HG02610 (cell line): ENCODE data around the gene ATP5F1D.
"Not testable (repeated sequence)": the region's sequence is repeated elsewhere in the genome, so short reads cannot be mapped to it uniquely, and the experiment has no call there.

Experiments
- ATAC-seq: cut with Tn5 transposase; IDR thresholded peaks from one replicate; pipeline ENCODE4 v1.9.1; 2021; ENCODE audit warnings: mild to moderate bottlenecking, moderate library complexity; ENCODE audit not compliant: unreplicated experiment

The ATP5F1D gene

GRCh38 chr19:1245494-1246264, 4.1 kb downstream of the ATP5F1D start:
- no peak for ATAC-seq

DNA sequence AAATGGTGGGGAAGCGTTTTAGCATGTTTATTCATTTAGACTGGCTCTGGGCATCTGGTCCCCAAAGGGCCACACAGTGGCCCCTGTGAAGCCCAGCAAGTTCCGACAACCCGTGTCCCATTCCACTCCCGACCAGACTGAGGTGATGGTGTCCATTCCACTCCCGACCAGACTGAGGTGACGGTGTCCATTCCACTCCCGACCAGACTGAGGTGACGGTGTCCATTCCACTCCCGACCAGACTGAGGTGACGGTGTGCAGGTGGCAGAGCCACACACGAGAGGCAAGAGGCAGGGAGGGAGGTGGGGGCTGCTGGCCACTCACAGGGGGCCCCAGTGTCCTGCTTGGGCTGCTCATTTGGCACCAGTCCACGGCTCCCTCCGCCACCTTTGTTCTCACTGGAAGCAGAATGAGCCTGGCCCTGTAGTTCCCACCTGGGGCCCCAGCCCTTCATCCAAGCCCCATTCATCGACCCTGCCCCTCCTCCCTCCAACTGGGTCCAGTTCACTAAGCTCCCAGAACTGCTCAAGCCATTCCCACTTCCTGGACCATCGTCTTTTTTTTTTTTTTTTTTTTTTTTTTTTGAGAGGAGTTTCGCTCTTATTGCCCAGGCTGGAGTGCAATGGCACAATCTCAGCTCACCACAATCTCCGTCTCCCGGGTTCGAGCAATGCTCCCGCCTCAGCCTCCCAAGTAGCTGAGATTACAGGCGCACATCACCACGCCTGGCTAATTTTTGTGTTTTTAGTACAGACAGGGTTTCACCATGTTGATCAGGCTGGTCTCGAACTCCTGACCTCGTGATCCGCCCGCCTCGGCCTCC, 4.9 kb downstream of the ATP5F1D start:
- not testable (repeated sequence) for ATAC-seq

DNA sequence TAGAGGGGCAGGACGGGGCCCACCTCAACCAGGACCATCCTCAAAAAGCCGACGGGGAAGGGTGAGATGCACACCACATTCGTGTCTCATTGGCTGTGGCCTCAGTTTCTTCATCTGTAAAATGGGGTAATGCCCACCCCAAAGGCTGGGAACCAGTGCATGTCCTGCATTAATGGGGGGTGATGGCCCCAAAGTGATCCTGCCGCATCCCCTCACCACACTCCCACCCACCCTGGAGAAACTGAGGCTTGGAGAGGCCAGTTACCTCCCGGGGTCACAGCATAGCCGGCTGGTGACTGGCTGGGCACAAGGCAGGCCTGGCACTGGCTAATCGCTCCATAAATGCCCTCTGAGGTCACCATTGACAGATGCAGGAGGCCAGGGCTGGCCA, 6.2 kb downstream of the ATP5F1D start:
- no peak for ATAC-seq

DNA sequence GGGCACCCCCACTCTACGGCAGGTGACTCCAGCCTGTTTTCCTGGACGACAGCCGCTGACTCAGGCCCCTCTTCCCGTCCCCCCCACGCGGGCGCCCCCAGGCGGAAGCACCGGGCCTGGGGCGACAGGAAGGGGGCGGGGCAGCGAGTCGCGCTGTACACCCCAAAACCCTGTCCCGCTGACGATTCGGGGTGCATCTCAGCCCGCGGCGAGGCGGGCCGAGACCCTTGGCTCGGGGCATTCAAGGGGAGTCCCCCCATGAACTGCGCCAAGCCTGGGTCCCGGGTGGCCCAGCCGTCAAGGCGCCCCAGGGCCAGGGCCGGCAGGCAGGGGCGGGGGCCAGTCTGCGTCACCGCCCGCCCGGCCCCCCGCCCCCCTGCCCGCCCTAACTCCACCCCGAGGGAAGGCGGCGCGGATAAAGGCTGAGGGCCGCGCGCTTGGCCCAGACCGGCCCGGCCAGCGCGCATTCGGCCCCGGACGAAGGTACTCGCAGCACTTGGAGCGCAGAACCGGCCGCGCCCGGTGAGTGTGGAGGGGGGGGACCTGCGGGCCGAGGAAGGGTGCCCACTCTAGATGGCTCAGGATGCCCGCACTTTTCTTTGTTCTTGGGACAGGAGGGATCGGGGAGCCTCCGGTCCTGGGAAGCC, 6.7 kb downstream of the ATP5F1D start, which contains the start of gene MIDN:
TSS of gene MIDN (plus strand) at position 445 of the 647 bp plus-strand sequence. CDS start 1,714 bp downstream, outside the sequence.
- ATAC-seq = peak; percentile 14

DNA sequence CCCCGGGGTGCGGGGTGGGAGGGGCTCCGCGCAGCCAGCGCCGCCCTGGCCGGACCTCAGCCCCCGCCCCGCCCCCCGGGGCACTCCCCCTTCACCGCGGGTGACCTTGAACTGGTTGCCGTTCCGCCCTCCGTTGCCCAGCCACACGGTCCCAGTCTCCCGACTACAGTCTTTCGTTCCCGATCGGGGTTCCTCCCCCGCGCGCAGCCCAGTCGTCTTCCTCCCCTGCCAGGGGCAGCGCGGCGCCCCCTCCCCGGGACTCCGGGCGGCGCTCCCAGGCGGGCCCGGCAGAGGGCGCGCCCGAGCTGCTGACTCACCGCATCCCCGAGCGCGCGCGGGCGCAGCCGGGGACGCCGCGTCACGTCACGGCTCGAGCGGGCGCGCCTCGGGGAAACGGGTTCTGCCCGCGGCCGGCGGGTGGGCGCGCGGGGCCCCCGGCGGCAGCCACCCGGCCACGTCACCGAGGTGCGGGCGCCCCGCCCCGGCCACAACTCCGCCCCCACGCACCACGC, 7.3 kb downstream of the ATP5F1D start:
- peak; percentile 15 for ATAC-seq

DNA sequence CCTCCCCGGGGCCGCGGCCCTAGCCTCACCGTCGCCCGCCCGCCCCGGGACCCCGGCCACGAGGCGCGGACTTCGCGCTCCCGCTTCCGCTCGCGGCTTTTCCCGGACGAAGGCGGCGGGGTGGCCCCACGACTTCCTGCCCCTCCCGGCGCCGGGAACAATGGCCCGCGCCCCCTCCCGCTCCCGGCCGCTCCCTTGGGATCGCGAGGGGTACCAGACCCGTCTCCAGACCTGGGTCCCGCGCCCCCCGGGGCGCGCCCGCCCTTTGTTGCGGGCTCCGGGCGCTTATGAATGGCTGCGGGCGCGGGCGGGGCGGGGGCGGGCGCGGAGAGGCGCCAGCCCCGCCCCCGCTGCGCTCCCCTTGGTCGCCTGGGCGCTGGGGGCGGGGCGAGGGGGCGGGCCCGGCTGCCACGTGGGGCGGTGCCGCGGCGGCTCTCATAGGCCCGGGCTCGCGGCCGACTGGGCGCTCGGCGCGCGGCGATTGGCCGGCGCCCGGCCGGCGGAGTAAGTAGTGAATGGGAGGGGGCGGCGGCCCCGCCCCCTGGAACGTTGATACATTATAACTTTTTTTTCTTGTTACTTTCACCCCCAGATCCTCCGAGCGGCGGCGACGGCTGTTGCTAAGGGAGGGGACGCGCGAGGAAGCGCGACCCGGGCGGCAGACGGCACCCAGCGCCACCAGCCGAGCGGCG, 7.9 kb downstream of the ATP5F1D start:
- peak; percentile 39 for ATAC-seq

DNA sequence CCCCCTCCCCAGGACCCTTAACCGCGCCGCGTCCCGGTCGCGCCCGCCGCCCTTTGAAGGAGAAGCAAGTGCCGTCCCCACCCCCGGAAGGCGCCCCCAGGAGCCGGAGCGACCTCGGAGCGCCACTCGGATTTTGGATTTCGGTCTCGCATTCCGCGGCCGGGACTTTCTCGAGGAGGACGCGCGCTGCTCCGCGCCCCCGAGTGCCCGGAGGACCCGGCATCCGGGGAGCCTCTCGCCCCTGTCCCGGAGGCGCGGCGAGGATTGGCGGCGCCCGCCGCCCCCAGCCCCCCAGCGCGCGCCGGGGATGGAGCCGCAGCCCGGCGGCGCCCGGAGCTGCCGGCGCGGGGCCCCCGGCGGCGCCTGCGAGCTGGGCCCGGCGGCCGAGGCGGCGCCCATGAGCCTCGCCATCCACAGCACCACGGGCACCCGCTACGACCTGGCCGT, 8.5 kb downstream of the ATP5F1D start:
- no peak for ATAC-seq

DNA sequence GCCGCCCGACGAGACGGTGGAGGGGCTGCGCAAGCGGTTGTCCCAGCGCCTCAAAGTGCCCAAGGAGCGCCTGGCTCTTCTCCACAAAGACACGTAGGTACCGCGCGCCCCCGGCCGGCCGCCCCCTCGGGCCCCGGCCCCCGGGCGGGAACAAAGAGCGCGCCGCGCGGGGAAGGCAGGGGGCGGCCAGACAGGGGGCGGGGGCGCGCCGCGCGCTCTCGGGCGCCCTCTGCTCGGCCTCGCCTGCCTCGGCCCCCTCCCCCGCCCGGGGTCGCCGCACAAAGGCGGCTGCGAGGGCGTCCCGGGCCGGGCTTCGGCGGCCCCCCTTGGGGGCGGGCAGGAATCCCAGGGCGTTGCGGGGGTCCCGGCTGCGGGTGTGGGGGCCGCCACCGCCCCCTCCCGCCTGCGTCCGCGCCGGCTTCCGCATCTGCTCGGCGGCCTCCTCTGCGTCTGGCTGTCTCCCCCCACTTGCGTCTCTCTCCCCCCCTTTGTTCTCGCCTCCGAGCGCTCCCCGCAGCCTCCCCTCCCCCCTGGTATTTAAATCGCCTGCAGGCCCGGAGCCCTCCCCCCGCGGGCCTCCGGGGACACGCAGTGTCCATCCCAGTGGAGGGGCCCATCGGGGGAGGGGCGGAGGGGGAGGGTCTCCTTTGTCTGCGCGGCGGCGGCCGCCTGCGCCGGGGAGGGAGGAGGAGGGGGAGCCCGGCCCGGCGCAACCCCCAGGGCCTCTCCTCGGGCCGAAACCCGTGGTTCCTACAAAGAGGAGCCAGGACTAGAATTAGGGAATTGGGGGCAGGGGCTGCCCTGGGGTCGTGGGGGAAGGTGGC, 9.1 kb downstream of the ATP5F1D start:
- ATAC-seq = no peak

DNA sequence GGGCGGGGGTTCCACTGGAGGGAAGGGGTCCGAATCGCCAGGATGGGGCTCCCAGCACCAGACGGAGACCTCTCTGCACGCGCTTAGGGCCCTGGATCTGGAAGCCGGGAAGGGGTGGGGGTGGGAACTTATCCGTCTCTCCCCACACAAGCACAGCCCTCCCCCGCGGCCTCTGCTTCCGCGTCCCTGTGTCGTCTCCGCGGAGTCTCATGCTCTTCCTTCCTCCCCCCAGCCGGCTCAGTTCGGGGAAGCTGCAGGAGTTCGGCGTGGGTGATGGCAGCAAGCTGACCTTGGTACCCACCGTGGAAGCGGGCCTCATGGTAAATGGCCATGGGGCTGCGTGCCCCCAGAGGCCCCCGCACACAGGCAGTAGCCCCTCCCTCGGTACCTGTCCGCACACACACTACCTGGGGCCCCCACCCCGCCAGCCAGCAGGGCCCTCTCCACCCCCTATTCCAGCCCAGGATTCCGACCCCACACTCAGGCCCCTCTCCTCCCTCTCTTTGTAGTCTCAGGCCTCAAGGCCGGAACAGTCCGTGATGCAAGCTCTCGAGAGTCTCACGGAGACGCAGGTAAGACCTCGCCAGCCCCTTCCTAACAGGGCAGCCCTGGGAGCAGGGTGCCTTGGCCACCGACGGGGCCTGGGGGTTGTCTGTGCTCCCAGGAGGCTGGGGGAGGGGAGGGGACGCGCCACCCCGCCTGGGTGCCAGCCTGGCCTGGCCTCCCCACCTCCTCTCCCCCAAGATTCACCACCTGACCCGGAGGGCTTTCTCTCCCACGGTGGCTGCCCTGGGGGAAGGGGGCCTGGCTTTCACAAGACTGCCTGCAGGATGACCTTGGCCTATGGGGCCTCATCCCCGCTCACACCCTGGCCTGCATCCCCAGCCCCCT, 10.0 kb downstream of the ATP5F1D start:
- no peak for ATAC-seq

DNA sequence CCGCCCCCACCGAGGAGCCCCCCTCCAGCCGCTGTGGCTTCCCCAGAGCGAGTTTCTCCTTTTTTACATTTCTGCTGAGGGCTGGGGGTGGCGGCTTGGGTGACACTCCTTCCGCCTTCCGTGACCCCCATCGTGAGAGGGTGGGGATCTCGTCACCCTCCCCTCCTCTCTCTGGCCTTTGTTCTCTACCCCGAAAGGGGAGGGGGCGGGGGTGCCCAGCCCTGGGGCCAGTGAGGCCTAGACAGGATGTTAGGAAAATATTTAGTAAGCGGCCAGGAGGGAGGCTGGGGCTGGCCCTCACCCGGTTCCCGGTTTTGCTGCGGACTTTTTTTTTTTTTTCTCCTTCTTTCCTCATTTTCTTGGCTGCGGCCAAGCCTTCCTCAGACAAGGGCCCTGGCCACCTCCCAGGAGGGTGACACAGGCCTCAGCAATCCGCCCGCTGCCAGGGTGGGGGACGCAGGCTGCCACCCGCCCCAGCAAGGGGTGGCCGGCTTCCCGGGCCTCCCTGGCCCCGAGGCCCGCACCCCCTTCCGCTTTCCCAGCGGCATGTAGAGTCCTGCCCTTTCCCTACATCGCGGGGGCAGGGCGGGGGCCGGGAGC, 10.8 kb downstream of the ATP5F1D start:
- no peak for ATAC-seq

- ATAC-seq = no peak
Observed at GRCh38 chr19:1252821-1253513, 11.4 kb downstream of the ATP5F1D start.

DNA sequence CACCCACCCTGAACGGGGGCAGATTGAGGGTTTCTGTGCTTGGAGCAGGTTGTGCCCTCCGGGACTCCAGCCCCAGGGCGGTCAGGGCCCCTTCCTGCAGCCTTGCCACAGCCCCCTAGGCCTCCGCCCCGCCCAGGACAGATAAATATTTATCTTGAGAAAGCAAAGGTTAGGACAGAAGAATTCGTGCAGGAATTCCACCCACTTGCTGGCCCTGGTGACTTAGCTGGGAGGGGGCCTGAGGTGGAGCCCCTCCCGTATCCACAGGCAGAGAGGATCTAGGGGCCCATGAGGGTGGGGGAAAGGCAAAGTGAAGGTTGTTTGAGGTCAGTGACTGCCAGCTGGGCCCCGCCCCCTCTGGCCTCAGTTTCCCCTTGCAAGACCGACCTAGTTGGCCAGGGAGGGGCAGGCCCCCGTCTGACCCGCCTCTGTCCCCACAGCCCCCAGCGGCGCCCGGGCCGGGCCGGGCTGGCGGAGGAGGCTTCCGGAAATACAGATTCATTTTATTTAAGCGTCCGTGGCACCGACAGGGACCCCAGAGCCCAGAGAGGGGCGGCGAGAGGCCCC, 12.0 kb downstream of the ATP5F1D start:
- ATAC-seq = no peak

DNA sequence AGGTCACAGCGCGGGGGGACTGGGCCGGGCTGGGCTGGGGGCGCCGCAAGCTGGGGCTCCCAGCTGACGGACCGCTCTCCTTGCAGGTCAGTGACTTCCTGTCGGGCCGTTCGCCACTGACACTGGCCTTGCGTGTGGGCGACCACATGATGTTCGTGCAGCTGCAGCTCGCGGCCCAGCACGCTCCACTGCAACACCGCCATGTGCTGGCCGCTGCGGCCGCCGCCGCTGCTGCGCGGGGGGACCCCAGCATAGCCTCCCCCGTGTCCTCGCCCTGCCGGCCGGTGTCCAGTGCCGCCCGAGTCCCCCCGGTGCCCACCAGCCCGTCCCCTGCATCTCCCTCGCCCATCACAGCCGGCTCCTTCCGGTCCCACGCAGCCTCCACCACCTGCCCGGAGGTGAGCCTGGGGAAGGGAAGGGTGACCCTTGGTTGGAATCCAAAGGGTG, 12.6 kb downstream of the ATP5F1D start:
- no peak for ATAC-seq

GRCh38 chr19:1254530-1255185, 13.1 kb downstream of the ATP5F1D start:
- no peak for ATAC-seq

- ATAC-seq = no peak
Observed at GRCh38 chr19:1255186-1256161, 13.9 kb downstream of the ATP5F1D start.
